ENCODE results near the gene C10orf120.
A peak's percentile ranks its signal among the peaks of the same experiment; 100 is the strongest.

The C10orf120 gene

DNA sequence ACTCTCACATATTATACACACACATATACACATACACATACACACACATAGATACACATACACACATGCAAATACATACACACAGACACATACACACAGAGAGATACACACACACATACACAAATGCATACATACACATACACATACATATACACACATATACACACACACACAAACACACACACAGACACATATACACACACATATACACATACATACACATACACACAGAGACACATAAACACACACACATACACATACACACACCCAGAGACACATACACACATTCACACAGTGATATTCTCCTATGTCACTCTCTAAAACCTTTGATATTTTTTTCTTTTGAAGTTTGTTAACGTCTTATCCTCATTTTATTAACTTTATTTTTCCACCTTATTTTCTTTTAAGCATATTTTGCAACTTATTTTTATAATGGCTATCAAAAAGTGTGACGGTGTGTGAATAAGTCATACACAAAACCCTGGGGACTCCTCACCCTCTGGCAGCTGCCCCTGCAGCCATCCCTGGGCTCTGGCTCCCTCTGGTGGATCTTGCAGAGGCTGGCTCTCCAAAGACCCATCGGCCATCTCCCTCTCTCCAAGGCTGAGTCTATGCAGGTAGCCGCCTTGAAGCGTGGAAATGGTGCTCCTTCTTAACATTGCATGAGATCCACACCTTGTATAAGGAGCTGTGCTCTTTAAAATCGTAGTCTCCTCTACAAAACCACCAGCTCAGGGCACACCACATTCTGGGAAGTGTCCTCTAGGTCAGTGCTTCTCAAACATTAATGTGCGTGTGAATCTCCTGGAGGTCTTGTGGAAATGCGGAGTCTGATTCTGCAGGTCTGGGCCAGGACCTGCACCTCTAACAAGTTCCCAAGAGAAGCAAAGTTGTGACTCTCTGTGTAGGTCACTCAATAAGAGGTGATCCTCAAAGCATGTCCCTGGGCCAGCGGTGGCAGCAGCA is 4.1 kb upstream of the C10orf120 start:
- DNase-seq (ENCODE audit: low spot score), result peak; percentile 63

DNA sequence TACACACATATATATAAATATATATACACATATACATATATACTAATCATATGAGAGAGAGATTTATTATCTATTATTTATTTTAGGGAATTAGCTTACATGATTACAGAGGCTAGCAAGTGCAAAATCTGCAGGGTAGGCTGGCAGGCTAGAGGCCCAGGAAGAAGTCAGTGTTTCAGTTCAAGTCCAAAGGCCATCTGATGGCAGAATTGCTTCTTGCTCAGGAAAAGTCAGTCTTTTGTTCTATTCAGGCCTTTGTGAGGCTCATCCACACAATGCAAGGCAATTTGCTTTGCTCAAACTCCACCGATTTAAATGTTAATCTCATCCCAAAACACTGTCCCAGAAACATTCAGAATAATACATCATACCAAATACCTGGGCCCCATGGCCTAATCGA is 2.6 kb upstream of the C10orf120 start:
- DNase-seq (ENCODE audit: low spot score), result no peak

DNA sequence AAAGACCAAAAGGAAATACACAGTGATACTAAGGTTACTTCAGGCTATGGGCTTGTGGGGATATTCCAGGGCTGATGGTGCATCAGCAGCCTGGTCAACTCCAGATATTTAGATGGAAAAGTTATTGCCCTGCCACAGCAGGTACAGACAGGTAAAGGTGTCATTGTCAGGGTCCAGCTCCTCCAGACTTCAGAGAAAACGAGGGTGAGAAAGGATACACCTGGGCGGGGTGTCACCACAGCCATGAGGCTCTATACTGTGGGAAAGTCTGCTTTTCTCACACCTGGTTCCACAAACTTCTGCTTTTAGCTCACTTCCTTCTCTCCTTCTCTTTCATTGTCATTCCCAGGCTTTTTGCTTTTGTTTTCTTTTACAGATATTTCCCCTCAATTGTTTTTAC is 2.0 kb upstream of the C10orf120 start:
- no peak for DNase-seq (ENCODE audit: low spot score)

DNA sequence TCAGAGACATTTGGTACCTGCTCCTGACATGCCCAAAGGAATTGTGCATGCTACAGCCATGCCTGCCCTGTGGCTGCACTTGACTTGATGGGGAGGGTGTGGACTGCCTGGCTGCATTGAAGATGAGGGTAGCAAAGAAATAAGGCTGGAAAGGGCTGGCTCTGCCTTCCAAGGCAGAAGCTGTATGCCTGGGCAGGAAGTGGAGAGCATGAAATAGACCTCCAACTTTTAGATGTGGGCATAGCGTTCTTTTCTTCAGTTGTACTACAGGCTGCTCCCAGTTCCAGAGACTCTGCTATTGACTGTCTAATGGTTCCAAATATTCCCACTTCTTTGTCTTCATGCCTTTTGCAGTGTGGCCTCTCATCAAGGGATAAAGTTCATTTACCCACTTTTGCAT is 3.0 kb downstream of the C10orf120 start:
- DNase-seq (ENCODE audit: low spot score), result no peak

DNA sequence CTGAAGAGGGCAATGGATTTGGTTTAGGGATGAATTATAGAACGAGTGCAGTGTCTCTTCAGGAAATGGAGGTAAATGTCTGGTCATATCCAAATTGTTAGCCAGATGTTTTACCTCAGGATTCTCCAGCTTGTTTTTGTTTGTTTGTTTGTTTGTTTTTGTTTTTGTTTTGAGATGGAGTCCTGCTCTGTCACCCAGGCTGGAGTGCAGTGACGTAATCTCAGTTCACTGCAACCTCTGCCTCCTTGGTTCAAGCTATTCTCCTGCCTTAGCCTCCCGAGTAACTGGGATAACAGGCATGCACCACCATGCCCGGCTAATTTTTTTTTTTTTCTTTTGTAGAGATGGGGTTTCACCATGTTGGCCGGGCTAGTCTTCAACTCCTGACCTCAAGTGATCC is 6.9 kb downstream of the C10orf120 start:
- DNase-seq (ENCODE audit: low spot score), result no peak

DNA sequence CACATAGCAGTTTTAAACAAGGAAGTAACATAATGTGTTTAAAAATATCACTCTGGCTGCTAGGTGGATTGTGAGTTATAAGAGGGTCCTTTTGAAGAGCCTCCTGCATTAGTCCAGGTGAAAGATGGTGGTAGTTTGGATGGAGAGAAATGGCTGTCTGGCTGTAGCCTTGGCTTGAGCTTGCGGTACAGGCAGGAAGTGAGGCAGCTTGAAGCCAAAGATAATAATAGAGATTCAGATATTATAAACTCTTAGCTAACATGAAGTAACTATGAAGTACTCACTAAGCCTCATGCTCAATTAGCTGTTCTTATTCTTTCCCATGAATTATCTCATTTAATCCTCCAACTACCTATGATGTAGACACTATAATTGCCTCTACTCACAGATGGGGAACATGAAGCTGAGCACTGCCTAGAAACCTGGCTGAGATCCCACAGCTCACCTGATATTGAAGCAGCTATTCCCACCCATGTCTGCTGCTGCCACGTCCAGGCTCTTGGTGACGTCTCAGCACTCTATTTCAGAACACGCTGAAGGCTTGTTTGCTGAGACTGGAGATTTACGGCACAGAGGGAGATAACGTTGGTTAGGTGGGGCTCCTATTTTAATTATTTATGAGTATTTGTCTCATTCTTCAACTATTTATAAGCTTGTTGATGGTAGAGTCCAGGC is 10.4 kb downstream of the C10orf120 start:
- no peak for DNase-seq (ENCODE audit: low spot score)

DNA sequence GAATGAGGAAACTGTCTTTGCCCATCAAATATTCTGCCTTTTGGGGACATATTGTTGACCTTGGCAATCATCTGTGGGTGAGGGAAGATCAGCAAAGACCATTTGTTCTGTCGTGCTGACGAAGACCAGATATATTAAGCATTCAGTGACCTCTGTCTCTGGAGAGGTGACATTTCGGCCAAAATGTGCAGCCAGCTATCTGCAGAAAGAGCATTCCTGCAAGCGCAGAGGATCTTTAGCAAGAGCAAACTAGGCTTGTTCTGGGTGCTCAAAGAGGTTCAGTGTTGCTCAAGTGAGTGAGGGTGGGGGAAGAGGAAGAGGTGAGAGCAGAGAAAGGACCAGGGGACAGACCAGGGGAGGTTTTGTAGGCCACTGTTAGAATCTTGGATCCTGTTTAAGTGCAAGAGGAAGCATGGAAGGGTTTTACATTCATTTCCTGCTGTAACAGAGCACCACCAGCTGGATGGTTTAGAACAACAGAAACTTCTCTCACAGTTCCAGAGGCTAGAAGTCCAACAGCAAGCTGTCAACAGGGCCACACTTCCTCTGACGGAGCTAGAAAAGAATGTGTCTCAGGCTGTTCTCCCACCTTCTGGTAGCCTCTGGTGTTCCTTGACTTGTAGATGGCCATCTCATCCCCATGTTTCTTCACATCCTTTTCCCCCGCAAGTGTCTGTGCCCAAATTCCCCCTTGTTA is 11.2 kb downstream of the C10orf120 start:
- DNase-seq (ENCODE audit: low spot score), result no peak

DNA sequence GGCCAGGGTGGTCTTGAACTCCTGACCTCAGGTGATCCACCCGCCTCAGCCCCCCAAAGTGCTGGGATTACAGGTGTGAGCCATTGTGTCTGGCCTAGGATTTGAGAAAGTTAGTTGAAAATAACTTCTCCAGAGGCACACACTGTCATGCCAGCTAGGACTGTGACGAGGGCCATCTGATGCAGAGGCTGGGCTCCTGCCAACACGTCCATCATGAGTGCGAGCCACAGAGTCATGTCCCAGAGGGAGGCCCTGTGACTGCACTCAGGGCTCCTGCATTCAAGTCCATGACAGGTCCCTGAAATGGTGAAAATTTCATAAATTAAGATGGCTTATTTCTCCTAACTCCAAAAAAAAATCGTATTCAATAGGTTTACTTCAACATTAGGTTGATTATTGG is 17.1 kb downstream of the C10orf120 start:
- DNase-seq (ENCODE audit: low spot score), result no peak

DNA sequence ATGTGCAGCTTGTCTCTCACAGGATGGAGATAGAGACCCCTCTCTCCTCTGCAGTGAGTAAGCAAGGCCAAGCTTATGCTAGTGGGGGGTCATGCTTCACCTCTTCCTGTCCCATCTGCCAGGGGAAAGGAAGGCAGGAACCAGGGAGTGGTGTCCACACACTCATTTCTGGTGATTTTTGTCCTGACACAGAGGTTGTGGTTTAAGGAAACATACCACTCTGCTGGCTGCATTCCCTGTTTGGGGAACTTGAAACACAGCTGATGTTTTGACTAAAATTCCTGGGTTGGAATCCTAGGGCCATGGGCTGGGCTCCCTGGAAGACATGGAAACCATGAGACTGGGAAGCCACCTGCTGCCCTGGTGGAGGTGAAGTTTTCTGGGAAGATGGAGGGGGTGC is 21.4 kb downstream of the C10orf120 start:
- DNase-seq (ENCODE audit: low spot score), result no peak

DNA sequence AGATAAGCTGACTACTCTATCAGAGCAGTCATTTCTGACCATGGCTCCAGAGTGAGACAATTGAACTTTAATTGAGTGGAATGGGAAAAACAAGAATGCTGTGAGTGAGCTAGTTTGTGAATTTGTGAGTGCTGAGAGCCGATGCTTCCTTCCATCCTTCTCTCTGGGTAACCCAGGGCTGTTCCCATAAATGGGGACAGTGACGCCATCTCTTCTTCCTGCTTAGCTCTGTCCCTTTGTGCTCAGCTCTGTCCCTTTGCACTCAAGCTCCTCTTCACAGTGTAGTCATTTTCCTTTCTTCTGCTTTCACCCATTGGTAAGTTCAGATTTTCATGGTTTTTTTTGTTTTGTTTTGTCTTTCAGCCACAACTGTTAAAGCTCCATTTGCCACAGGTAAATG is 24.4 kb downstream of the C10orf120 start:
- no peak for DNase-seq (ENCODE audit: low spot score)

DNA sequence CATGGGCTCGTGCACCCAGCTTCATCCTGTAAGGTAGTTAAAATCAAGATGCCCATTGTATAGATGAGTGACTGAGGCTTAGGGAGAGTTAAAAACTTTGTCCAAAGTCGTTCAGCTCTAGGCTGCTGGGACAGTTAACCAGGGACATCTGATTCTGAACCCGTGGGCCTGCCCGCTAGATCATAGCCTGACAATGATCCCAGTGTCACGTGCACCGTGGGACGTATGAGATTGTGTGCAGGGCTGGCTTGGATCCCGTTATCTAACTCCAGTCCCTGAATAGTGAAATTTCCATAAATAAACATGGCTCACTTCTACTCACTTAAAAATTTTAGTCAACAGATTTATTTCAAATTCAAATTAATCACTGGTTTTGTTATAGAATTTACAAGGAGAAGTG is 24.9 kb downstream of the C10orf120 start:
- DNase-seq (ENCODE audit: low spot score), result no peak

DNA sequence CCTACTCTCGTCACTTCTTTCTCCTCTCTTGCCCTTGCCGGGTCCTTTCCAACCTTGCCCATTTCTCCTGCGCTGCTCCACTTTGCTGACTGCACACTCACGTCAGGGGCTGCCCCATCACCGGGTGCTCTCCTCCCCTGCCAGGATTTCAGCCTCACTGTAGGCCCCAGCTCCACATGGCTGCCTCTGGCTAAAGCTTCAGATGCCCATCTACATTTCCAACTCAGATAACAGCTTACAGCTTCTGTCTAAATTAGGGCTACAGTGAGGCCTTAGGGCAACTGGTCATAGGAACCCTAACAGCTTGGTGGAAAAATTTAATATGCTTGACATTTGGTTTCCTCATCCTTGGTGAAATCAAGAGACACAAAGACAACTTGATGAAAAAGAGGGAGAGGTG is 25.9 kb downstream of the C10orf120 start:
- no peak for DNase-seq (ENCODE audit: low spot score)

DNA sequence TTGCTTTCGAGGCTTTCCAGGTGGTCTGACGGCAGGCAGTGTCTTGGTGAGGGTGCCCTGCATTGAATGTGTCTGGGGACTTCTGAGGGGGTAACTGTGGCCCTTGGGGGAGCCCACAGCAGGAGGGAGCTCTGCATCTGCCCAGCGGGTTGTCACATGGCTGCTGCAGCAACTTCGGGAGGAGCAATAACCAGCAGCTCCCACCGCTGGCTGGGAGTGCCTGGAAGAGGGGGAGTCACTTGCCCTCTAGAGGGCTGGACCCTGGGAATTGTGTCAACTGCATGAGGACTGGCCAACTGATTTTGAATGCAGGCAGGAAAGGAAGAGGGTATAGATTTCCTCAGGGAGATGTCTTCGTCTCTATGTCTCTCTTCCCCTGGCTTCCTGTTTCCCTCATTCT is 26.4 kb downstream of the C10orf120 start:
- no peak for DNase-seq (ENCODE audit: low spot score)

DNA sequence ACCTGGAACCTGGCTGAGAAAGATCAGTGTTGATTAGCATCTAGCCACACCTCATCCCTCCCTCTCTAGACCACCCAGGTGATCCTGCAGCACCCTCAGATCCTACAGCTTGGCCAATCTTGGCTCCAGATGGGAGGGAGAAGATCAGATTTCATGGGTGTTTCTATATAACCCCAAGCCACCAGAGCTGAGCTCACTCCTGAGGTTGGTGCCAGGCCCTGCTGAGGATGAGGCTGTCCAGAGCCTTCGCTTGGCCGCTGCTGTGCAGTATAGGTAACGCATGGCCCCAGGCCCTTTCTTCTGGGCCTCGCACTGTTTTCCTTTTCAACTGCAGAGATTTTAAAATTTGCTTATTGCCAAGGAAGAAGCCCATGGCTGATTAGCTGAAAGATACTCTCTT is 27.0 kb downstream of the C10orf120 start:
- no peak for DNase-seq (ENCODE audit: low spot score)

DNA sequence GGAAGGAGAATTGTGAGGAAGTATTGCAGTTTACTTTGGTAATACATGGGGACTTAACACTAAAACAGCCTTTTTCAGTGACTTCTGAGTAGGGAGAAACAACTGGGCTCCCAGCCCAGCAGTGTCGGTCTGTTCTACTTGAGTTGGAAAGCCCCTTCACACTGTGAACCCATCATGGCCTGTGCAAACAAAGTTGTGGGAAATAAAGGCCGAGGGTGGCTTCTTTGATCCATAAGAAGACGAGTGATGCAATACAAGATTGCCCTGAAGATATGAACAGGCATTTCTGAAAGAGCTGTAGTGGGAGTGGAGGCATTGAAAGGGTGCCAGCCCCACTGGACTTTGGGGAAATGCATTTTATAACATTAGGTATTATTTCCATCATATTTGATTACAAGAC is 28.3 kb downstream of the C10orf120 start:
- DNase-seq (ENCODE audit: low spot score), result no peak

DNA sequence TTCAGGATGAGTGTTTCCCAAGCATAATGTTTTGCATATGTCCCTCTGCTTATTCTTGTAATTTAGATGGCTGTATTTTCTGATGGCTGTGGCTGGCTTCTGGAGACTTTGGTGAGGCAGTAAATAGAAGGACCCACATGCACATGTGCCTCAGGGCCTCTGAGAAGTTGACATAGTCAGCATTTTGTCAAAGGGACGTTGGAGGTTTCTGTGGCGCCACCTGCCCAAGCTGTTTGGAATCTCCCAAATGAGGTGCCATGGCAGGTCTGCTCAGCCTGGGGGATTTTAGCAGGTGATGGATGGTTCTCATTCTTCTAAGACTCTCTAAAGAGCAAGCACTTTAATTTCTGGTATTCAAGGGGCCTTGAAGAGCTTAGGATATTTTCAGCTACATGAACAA is 29.8 kb downstream of the C10orf120 start:
- DNase-seq (ENCODE audit: low spot score), result no peak

DNA sequence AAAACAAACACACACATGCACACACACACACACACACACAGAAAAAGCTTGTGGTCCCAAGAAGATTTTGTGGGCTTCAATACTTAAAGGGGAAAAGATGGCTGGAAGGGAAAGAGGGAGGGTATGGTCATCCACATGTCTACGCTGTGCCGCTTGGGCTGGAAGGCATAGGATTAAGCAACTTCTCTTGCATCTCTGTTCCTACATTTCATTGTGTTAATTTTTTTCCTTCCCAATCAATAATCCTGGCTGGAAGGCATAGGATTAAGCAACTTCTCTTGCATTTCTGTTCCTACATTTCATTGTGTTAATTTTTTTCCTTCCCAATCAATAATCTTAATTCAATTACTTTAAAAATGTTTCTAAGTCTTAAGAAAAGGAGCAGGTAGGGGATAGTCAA is 30.6 kb downstream of the C10orf120 start:
- DNase-seq (ENCODE audit: low spot score), result no peak

DNA sequence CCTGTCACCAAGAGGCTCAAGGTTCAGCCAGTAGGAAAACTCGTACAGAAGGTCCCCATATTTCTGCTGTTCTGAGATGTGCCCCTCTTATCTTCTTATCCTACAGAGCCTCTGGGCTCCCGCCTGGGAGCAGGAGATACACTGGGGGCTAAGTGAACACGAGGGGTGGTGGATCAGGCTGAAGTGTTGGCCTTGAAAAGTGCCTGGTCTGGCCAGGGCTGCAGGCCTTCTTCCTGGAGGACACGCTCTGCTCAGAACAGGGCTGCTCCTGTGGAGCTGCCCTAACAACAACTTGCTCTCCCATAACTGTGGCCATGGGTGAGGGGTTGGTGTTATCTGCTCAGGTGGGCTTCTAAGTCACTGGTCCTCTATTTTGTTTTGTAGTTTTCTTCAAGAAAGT is 33.7 kb downstream of the C10orf120 start:
- no peak for DNase-seq (ENCODE audit: low spot score)

DNA sequence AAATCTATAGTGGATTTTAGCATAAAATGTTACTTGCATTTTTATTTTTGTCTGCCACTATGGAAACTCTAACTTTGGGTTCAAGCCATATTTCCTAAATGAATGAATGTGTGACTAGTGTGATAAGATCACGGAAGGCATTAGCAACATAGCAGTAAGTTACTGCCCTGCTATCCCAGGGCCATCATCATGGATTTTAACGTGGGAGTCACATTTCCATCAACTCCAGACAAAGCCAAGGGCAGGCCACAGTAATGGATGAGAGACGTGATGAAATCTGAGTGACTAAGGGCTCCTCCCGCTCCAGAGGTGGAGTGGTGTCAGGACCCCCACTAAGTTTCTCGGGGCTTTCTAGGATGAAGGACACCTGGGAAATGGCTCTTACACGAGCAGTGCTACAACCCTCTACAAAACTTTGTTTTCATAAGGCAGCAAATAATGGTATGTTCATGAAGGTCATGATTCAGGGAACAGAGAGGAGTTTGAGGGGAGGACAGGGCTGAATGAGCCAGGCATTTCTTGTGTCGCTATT is 34.3 kb downstream of the C10orf120 start:
- DNase-seq (ENCODE audit: low spot score), result no peak

DNA sequence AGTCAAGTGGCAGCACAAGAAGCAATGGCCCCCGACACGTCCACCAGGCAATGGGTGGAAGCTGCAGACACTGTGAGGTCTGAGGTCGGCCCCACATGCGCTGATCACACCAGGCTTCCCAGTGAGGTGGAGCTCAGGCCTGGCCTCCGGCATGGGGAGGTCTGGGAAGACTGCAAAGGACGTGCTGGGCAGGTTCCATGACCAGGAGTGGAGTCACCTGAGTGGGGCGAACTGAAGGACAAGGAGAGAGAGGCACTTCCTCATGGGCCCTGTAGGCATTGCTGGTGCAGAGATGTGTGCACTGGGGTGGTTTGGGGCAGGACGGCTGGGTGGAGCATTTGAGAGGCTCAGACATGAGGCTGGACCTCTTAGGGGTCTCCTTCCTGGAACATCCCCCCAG is 35.1 kb downstream of the C10orf120 start:
- DNase-seq (ENCODE audit: low spot score), result no peak

DNA sequence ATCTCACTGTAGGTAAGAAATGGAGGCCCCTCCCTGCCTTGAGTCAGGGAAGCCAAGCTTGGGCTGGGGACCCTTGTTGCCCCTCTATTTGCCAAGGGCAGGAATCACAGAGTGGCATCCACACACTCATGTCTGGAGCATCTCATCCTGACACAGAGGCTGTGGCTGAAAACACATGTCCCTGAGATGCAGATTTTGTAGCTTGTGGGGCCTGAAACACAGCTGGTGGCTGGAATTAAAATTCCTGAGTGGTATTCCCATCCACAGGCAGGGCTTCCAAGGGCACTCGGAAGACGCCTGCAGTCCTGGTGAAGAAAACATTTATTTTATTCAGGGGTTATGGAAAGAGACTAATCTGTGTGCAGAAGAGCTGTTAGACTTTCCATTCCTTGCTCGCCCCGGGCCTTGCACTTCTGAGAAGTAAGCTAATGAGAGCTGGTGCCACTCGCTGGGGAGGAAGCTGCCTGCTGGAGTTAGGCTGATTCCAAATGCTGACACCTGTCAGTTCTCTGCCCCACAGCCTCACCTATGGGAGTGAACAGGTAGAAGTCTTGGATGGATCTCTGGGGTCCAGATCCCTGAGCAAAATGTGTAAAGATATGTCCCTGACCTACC is 36.0 kb downstream of the C10orf120 start:
- no peak for DNase-seq (ENCODE audit: low spot score)

DNA sequence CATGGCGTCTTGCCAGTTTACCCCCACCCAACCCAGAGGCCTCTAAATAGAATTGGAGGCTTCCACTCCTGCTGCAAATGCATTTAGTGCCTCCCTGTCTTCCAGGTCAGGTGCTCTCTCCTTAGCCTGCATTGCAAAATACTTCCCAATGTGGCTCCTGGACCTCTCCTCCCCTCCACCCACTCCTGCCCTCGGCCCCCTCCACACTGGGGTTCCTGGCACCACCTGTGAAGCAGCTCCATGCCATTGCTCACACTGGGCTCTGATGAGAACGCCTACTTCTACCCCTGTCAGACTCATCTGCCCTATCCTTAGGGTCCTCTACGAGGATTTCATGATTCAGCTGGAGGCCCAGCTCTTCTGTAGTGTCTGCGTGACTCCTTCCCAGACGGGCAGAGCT is 37.4 kb downstream of the C10orf120 start:
- no peak for DNase-seq (ENCODE audit: low spot score)
